ENCODE measurements around the gene SMYD3.

The SMYD3 gene

DNA sequence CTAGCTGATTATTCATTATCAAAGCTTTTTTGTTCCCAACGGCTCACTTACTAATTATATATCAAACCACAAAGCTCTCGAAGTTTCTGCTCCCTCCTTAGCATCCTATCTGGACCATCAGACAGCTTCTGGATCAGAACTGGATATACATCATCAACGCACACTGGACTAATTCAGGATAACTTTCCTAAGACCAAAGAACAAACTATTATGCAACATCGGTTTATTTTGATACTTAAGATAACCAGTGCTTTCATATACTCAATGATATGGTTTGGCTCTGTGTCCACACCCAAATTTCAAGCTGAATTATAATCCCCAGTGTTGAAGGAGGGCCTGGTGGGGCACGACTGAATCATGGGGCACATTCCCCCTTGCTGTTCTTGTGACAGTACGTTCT, 110.8 kb downstream of the SMYD3 start:
- H3F3A ChIP-seq (ENCODE audit: low read depth): no peaks in the 10 kb centered on the region
- no peak overlapping the region for H3K9ac ChIP-seq (ENCODE audit: low read depth, low read length, poor library complexity, severe bottlenecking)
- no peaks in the 10 kb centered on the region for H3K9me2 ChIP-seq (replicated peaks; ENCODE audit: low read depth, low read length)
- no peaks in the 10 kb centered on the region for H4K20me1 ChIP-seq (ENCODE audit: insufficient read depth, low read length, poor library complexity, severe bottlenecking)
- no peak overlapping the region for H2AFZ ChIP-seq (ENCODE audit: low read length)
- no peaks in the 10 kb centered on the region; the same call in 1 of the 2 replicates for H3K9me3 ChIP-seq (ENCODE audit: insufficient read depth, low read depth, low read length)
- no peak overlapping the region for H3K4me2 ChIP-seq (ENCODE audit: low read depth, low read length, poor library complexity, severe bottlenecking)
- peaks cover 4% of the 10 kb centered on the region; the same call in 1 of the 2 replicates for H3K79me2 ChIP-seq (ENCODE audit: insufficient read depth, low read length)
- no peaks in the 10 kb centered on the region for H3K27me3 ChIP-seq (ENCODE audit: insufficient read depth, low read length, poor library complexity, severe bottlenecking)
- TF ChIP-seq EZH2phosphoT487 (IDR thresholded peaks at IDR 0.05; ENCODE audit: borderline replicate concordance): no peak
- TF ChIP-seq, protein P1, sequence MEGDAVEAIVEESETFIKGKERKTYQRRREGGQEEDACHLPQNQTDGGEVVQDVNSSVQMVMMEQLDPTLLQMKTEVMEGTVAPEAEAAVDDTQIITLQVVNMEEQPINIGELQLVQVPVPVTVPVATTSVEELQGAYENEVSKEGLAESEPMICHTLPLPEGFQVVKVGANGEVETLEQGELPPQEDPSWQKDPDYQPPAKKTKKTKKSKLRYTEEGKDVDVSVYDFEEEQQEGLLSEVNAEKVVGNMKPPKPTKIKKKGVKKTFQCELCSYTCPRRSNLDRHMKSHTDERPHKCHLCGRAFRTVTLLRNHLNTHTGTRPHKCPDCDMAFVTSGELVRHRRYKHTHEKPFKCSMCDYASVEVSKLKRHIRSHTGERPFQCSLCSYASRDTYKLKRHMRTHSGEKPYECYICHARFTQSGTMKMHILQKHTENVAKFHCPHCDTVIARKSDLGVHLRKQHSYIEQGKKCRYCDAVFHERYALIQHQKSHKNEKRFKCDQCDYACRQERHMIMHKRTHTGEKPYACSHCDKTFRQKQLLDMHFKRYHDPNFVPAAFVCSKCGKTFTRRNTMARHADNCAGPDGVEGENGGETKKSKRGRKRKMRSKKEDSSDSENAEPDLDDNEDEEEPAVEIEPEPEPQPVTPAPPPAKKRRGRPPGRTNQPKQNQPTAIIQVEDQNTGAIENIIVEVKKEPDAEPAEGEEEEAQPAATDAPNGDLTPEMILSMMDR (conservative IDR thresholded peaks at IDR 0.05; ENCODE audit: low read length): no peak
- no peaks in the 10 kb centered on the region for H3K36me3 ChIP-seq (ENCODE audit: insufficient read depth, low read length)
- no peaks in the 10 kb centered on the region for H3K4me1 ChIP-seq (ENCODE audit: insufficient read depth, low read length, poor library complexity, severe bottlenecking)
- no peak overlapping the region for H3K4me3 ChIP-seq (ENCODE audit: low read length, poor library complexity, severe bottlenecking)

DNA sequence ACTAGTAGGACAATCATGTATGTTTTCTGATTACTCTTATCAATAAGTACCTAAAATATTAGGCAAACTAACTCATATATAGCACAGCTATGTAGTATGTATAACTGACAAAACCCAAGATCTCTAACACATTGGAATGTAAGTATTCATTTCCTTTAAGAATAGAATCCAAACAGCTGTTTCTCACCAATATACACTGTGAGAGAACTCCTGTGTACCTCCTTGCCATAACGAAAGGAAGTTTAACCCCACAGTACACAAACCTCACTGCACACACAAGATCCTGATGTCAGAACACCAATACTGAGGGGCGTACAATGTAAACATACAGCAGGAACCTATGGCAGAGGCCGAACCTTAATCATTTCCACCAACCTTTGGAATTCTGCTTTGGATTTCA, 113.0 kb downstream of the SMYD3 start:
- Histone ChIP-seq H3K36me3 (ENCODE audit: insufficient read depth, low read length) (no peaks in the 10 kb centered on the region), H4K20me1 (ENCODE audit: insufficient read depth, low read length, poor library complexity, severe bottlenecking) (no peaks in the 10 kb centered on the region), H3K4me3 (ENCODE audit: low read length, poor library complexity, severe bottlenecking) (no peak overlapping the region), H3K4me1 (ENCODE audit: insufficient read depth, low read length, poor library complexity, severe bottlenecking) (no peaks in the 10 kb centered on the region), H3K9me2 (replicated peaks; ENCODE audit: low read depth, low read length) (no peaks in the 10 kb centered on the region), H3K27me3 (ENCODE audit: insufficient read depth, low read length, poor library complexity, severe bottlenecking) (no peaks in the 10 kb centered on the region), H3F3A (ENCODE audit: low read depth) (no peaks in the 10 kb centered on the region), H2AFZ (ENCODE audit: low read length) (no peak overlapping the region), H3K9ac (ENCODE audit: low read depth, low read length, poor library complexity, severe bottlenecking) (no peak overlapping the region), H3K79me2 (ENCODE audit: insufficient read depth, low read length) (no peaks in the 10 kb centered on the region; the same call in 1 of the 2 replicates), H3K9me3 (ENCODE audit: insufficient read depth, low read depth, low read length) (peaks cover 3% of the 10 kb centered on the region; the same call in 1 of the 2 replicates), H3K4me2 (ENCODE audit: low read depth, low read length, poor library complexity, severe bottlenecking) (no peak overlapping the region)
- TF ChIP-seq, protein P1 (conservative IDR thresholded peaks at IDR 0.05; ENCODE audit: low read length): no peak
- TF ChIP-seq EZH2phosphoT487 (IDR thresholded peaks at IDR 0.05; ENCODE audit: borderline replicate concordance): no peak

DNA sequence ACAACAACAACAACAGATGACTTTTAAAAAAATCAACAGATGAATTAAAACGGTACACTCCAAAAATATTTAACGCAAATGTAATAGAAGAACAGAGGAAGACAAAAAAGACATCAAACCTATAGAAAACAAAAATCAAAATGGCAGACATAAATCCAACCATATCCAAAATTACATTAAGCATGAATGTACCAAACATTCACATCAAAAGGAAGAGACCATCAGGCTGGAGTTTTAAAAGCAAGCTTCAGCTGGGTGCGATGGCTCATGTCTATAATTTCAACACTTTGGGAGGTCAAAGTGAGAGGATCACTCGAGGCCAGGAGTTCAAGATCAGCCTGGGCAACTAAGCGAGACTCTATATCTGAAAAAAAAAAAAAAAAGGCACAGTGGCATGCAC, 116.2 kb downstream of the SMYD3 start:
- no peak for TF ChIP-seq EZH2phosphoT487 (IDR thresholded peaks at IDR 0.05; ENCODE audit: borderline replicate concordance)
- Histone ChIP-seq H3K36me3 (ENCODE audit: insufficient read depth, low read length) (no peaks in the 10 kb centered on the region), H3K4me3 (ENCODE audit: low read length, poor library complexity, severe bottlenecking) (no peak overlapping the region), H4K20me1 (ENCODE audit: insufficient read depth, low read length, poor library complexity, severe bottlenecking) (no peaks in the 10 kb centered on the region), H3K27me3 (ENCODE audit: insufficient read depth, low read length, poor library complexity, severe bottlenecking) (no peaks in the 10 kb centered on the region), H3K9me2 (replicated peaks; ENCODE audit: low read depth, low read length) (no peaks in the 10 kb centered on the region), H3F3A (ENCODE audit: low read depth) (no peaks in the 10 kb centered on the region), H3K9me3 (ENCODE audit: insufficient read depth, low read depth, low read length) (peaks cover 3% of the 10 kb centered on the region; the same call in 1 of the 2 replicates), H3K9ac (ENCODE audit: low read depth, low read length, poor library complexity, severe bottlenecking) (no peak overlapping the region), H3K4me2 (ENCODE audit: low read depth, low read length, poor library complexity, severe bottlenecking) (no peak overlapping the region), H2AFZ (ENCODE audit: low read length) (no peak overlapping the region), H3K4me1 (ENCODE audit: insufficient read depth, low read length, poor library complexity, severe bottlenecking) (no peaks in the 10 kb centered on the region), H3K79me2 (ENCODE audit: insufficient read depth, low read length) (no peaks in the 10 kb centered on the region; the same call in 1 of the 2 replicates)

DNA sequence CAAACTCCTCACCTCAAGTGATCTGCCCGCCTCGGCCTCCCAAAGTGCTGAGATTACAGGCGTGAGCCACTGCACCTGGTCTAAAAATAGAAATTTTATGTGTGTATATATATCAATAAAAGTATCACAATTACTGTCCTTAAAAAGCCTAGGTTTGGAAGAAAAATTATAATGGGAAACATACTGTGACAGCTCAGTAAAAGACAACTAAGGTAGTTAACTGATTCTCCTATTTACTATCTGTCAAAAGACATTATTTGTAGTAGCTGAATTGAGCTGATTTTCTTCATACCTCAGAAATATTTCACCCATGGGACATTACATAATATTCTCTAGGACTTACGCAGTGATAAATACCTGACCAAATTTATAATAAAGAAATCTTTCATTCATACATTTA, 122.5 kb downstream of the SMYD3 start:
- peaks cover 15% of the 10 kb centered on the region; the same call in 1 of the 2 replicates for H3K79me2 ChIP-seq (ENCODE audit: insufficient read depth, low read length)
- H3K4me3 ChIP-seq (ENCODE audit: low read length, poor library complexity, severe bottlenecking): no peak overlapping the region
- H3K9me2 ChIP-seq (replicated peaks; ENCODE audit: low read depth, low read length): no peaks in the 10 kb centered on the region
- no peaks in the 10 kb centered on the region for H3K9me3 ChIP-seq (ENCODE audit: insufficient read depth, low read depth, low read length)
- H3K36me3 ChIP-seq (ENCODE audit: insufficient read depth, low read length): no peaks in the 10 kb centered on the region
- no peak overlapping the region for H3K4me2 ChIP-seq (ENCODE audit: low read depth, low read length, poor library complexity, severe bottlenecking)
- H4K20me1 ChIP-seq (ENCODE audit: insufficient read depth, low read length, poor library complexity, severe bottlenecking): no peaks in the 10 kb centered on the region
- no peaks in the 10 kb centered on the region for H3K4me1 ChIP-seq (ENCODE audit: insufficient read depth, low read length, poor library complexity, severe bottlenecking)
- no peak for TF ChIP-seq EZH2phosphoT487 (IDR thresholded peaks at IDR 0.05; ENCODE audit: borderline replicate concordance)
- TF ChIP-seq, protein P1 (conservative IDR thresholded peaks at IDR 0.05; ENCODE audit: low read length): no peak
- H3K9ac ChIP-seq (ENCODE audit: low read depth, low read length, poor library complexity, severe bottlenecking): no peak overlapping the region
- H2AFZ ChIP-seq (ENCODE audit: low read length): no peak overlapping the region
- H3F3A ChIP-seq (ENCODE audit: low read depth): no peaks in the 10 kb centered on the region
- no peaks in the 10 kb centered on the region for H3K27me3 ChIP-seq (ENCODE audit: insufficient read depth, low read length, poor library complexity, severe bottlenecking)

Data from Loucy (cell line).